ENCODE results near the gene MPL.

- TF ChIP-seq POLR2A (IDR thresholded peaks at IDR 0.05) (no peak), CTCF (IDR thresholded peaks at IDR 0.05) (no peak), POLR2AphosphoS5 (IDR thresholded peaks at IDR 0.05; ENCODE audit: insufficient read depth in 1 of 2, low read depth in 1 of 2) (no peak)
Measured at GRCh38 chr1:43319288-43319687, 18.3 kb upstream of the MPL start.

Measured in vagina (tissue), 2 donors.